HG03342 (cell line): ENCODE measurements around the gene BBS7.

ENCODE experiments used
- ATAC-seq: cut with Tn5 transposase; IDR thresholded peaks from one replicate; pipeline ENCODE4 v1.9.1; 2021; ENCODE audit warnings: mild to moderate bottlenecking, moderate library complexity; ENCODE audit not compliant: unreplicated experiment

BBS7 gene

GRCh38 chr4:121869841-121870822 is at the start of gene BBS7:
Gene BBS7 (minus strand): TSS chr4:121870474. CDS start chr4:121870313, 161 bp downstream.
- ATAC-seq: peak; percentile 99

DNA sequence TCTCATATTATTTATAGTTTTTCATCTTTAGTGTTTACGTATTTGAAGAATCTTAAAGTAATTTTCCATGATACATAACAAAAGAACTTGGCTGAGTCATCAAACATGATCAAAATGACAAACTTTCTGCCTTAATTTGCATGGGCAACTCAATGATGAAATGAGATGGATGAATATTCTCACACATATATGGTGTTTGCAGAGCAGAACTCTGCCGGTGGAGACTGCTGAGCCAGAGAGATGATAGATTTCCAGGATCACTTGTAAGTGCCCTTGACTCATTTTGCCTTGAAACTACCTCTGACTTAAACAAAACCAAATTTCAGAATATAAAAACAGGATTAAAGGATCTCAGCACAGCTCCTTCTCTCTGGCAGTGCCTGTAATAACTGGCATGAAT is 43.4 kb upstream of the BBS7 start:
- ATAC-seq: no peak

- ATAC-seq: no peak
Observed at GRCh38 chr4:121908346-121908745, 38.1 kb upstream of the BBS7 start.

GRCh38 chr4:121900132-121900983 is 30.1 kb upstream of the BBS7 start:
- ATAC-seq: peak; percentile 98

- no peak for ATAC-seq
Observed at GRCh38 chr4:121898150-121898549, 27.9 kb upstream of the BBS7 start.

GRCh38 chr4:121888134-121888533 is 17.9 kb upstream of the BBS7 start:
- ATAC-seq: no peak

GRCh38 chr4:121885115-121885514 is 14.8 kb upstream of the BBS7 start:
- ATAC-seq: no peak

- ATAC-seq: no peak
Observed at GRCh38 chr4:121881158-121881557, 10.9 kb upstream of the BBS7 start.

DNA sequence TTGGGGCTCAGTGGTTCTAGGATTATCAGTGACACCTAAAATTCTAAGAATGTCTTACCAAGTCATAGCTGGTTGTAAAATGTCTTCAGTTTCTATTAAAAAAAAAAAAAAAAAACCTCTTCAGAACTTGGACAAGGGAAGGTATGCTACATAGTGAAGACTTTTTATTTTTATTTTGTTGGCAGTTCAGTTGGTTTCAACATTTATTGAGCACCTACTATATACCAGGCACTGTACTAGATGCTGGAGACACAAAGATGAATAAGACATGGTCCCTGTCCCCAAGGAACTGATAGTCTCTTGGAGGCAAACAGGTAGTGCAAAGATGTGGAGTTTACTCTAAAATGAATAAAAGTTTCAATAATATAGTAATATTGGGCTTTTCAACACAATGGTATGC is 8.9 kb upstream of the BBS7 start:
- no peak for ATAC-seq

DNA sequence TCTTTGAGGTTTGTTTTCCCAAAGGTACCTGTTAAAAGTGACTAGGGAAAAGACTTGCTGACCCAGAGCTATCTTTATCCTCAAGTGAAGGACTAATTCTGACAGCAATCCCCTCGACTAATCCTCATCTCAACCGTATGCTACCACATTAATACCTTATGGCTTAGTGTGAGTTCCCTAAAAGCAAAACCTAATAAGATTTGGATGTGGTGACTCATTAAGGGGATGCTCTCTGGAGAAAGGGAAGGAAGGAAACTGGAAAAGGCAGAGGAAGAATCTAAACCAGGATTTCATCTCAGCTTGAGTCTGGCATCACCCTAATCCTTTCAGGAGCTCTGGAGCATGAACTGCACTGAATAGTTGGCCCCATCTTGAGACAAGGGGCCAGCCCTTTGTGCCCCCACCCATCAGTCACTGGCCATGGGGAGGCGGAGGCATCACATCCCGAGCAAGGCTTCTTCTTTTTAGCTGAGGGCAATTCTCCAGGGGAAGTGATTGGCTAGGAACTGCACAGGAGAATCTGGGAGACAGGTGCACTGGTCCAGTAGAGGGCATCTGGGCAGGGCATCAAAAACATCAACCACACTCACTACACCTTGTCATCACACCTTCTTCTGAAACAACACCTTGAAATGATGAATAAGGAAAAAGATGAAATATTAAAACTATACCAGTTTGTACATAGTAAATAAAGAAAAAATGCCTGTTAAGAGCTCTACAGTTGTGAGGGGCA is 6.9 kb upstream of the BBS7 start:
- no peak for ATAC-seq

DNA sequence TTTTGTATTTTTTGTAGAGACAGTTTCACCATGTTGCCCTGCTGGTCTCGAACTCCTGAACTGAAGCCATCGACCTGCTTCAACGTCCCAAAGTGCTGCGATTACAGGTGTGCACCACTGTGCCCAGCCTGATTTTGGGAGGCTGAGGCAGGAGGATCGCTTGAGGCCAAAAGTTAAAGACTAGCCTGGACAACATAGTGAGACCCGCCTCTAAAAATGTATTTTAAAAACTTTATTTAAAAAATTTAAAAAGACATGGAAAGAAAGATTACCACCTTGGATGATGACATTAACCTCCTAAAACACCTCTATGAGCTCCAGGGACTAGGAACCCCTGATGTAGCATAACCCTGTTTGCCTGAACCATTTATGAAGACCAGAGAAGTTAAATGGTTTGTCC is 5.8 kb upstream of the BBS7 start:
- ATAC-seq: no peak

DNA sequence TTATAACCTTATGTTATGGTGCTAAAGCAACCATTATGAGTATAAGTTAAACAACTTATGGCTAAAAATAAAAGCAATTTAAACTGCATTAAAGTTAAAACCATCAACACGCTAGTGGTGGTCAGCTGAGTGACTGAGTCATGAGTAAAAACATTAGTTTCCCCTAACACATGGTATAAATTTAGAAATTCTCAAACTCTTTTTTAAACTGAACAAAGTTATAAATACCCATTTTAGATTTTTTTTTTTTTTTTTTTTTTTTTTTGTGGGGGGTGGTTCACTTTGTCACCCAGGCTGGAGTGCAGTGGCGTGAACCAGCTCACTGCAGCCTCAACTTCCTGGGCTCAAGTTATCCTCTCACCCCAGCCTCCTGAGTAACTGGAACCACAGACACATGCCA is 5.4 kb upstream of the BBS7 start:
- no peak for ATAC-seq

DNA sequence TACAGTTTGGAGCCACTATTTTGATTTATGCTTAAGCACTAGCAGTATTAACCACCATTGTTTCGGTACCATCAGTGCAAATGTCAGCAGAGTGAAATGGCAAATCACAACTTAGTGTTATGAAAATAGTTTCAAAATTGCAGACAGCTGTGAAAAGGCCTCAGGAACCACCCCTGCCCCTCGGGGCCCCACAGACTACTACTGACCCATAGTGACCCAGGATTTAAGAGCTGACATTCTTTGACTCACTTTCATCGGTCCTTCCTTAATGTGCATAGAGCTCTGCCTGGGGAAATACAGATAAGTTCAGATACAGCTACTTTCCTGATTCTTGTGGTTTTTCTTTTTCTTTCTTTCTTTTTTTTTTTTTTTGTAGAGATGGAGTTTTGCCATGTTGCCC is 3.3 kb upstream of the BBS7 start:
- no peak for ATAC-seq

GRCh38 chr4:121863799-121864198 is 6.5 kb downstream of the BBS7 start:
- no peak for ATAC-seq

- no peak for ATAC-seq
Observed at GRCh38 chr4:121861426-121861825, 8.8 kb downstream of the BBS7 start.

DNA sequence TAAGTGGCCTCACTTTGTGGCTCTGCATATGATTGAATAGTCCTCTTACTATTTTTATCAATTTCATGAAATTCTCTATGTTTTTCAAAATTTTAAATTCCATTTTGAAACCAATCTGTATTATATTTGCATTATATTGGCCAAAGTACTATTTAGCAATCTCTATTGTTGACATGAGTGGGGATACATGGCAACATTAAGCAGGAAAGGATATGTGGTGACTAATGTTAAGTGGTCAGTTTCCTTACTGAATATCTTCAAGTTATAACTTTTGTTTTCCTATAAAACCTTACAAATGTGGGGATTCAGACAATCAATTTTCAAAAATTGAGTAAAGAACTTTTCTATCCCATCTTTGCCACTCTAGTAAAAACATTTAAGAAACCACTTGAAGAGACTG is 10.2 kb downstream of the BBS7 start:
- ATAC-seq: no peak

- no peak for ATAC-seq
Observed at GRCh38 chr4:121851354-121851753, 18.9 kb downstream of the BBS7 start.

DNA sequence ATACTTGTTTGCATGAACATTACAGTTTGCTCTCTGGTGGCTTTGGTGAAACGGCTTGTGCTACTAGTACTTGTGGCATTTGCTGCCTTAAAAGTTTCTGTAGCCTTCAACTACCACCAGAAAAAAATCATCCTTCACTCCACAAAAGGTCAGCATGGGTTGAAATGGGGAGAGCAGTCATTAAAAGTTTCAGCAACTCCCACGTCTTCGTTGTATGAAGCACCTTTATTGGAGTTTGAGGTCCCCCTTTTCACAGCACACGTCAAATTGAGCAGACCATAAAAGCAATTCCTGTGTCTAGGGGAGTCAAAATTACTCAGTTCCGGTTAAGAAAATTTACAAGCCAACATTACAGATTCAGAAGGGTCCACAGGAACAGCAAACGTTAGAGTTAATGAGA is 23.6 kb downstream of the BBS7 start:
- ATAC-seq: no peak

DNA sequence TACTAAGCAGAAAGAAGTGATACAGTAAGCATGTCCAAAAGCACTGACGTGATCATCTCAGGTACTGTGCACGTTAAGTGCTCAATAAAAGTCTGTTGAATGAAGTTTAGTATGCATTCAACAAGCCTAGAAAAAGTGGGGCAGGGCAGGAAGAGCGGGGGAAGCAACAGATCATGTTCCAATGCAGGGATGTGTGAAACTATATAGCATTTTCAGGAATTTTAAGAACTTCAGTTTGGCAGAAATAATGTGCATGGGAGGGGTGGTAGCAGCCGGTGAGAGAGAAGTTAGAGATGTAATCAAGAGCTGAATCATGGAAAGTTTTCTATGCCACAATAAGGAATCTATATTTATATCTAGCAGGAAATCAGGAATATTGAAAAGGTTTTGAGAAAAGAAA is 27.4 kb downstream of the BBS7 start:
- no peak for ATAC-seq

GRCh38 chr4:121838136-121838535 is 32.1 kb downstream of the BBS7 start:
- ATAC-seq: no peak

DNA sequence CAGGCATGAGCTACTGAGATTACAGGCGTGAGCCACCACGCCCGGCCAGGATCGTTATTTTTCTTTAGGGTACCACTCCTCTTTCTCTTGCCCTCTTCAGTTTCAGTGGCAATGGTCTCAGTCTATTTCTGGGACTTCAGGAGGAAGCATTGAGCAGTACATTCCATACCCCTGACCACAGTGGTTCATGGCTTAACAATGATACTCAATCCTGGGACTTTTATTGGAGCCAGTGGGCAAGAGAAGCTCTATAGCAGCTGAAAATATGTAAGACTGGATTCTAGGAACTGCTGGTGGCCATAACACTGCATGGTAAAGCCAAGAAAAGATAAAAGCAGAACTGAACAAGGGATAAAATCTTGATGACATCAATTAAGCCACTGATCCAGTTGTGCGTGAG is 40.8 kb downstream of the BBS7 start:
- no peak for ATAC-seq
